PC-3 (cell line): ENCODE data around the gene GMPR.

Experiments used
- CTCF ChIP-seq: fragments of 300-600 bp; sonication (generic); conservative IDR thresholded peaks from 2 replicates; pipeline ENCODE4 v1.5.1; 2017; ENCODE audit warnings: antibody characterized with exemption, low read depth, mild to moderate bottlenecking, low read length
- EZH2 ChIP-seq: fragments of 300-600 bp; sonication (generic); IDR thresholded peaks from one replicate; pipeline ENCODE4 v1.6.1; 2017; ENCODE audit warnings: antibody characterized with exemption, mild to moderate bottlenecking, low read length; ENCODE audit not compliant: unreplicated experiment
- EZH2phosphoT487 ChIP-seq: fragments of 300-600 bp; sonication (generic); IDR thresholded peaks from 2 replicates; pipeline ENCODE4 v1.6.1; 2018; ENCODE audit warnings: mild to moderate bottlenecking, antibody characterized with exemption, low read length, borderline replicate concordance

GRCh38 chr6:16230953-16231352 lies 7.4 kb upstream of the GMPR start:
- TF ChIP-seq CTCF (no peak), EZH2 (no peak), EZH2phosphoT487 (no peak)
